Small intestine (tissue), 16 donors: Measurements from ENCODE around the gene THOC3. TPM values are rescaled to one million over a fixed set of nuclear protein-coding genes. Genes with fewer than 3 reads are reported as not detected.
"Not testable (repeated sequence)": the region's sequence is repeated elsewhere in the genome, so short reads cannot be mapped to it uniquely, and the experiment has no call there.

Experiments
- DNase-seq, 2 donors: peaks; one replicate each; pipeline versions ENCODE4 v3.0.0 to v3.0.0-alpha.2; 2013
- FAIRE-seq: peaks from 2 replicates; lab custom pipeline; 2012; peaks lifted over from hg19 to GRCh38; lab: Jason Lieb, UNC
- H3K27ac ChIP-seq, 3 donors: one replicate each; pipeline ENCODE4 v1.5.1; 2013; ENCODE audit warnings: low read length in 2 of 3, mild to moderate bottlenecking in 2 of 3, control low read depth in 1 of 3, inconsistent platforms in 1 of 3, low read depth in 1 of 3, moderate library complexity in 1 of 3
- H3K27me3 ChIP-seq, 3 donors: one replicate each; pipeline ENCODE4 v1.6.1; 2013; ENCODE audit warnings: low read length in 3 of 3, inconsistent platforms in 1 of 3; ENCODE audit not compliant: control insufficient read depth in 3 of 3, insufficient read depth in 3 of 3
- H3K36me3 ChIP-seq, 3 donors: one replicate each; pipeline ENCODE4 v1.6.1; 2013; ENCODE audit warnings: low read length in 3 of 3, inconsistent platforms in 1 of 3, low read depth in 1 of 3, mild to moderate bottlenecking in 1 of 3, moderate library complexity in 1 of 3; ENCODE audit not compliant: control insufficient read depth in 3 of 3, insufficient read depth in 2 of 3
- H3K4me1 ChIP-seq, 3 donors: one replicate each; pipeline ENCODE4 v1.6.1; 2013; ENCODE audit warnings: low read length in 2 of 3, inconsistent platforms in 1 of 3, low read depth in 1 of 3, mild to moderate bottlenecking in 1 of 3, moderate library complexity in 1 of 3; ENCODE audit not compliant: control insufficient read depth in 3 of 3, insufficient read depth in 2 of 3
- H3K4me3 ChIP-seq, 3 donors: one replicate each; pipeline ENCODE4 v1.5.1; 2013; ENCODE audit warnings: low read length in 3 of 3, control low read depth in 1 of 3, inconsistent platforms in 1 of 3, low read depth in 1 of 3, mild to moderate bottlenecking in 1 of 3, moderate library complexity in 1 of 3
- H3K9me3 ChIP-seq, 2 donors: one replicate each; pipeline ENCODE4 v1.6.1; 2013; ENCODE audit warnings: low read depth in 1 of 2, low read length in 1 of 2; ENCODE audit not compliant: control insufficient read depth in 2 of 2, insufficient read depth in 1 of 2
- WGBS, 3 donors: extraction: QIAGEN DNeasy Blood & Tissue Kit; methylation state at CpG; one replicate each; pipeline ENCODE4 v1.1.7; 2013; 5-methylcytosine and 5-hydroxymethylcytosine counted together
- long read RNA-seq, 10 donors: transcript quantifications; one replicate each; lab custom pipeline, GENCODE V29; 2026
- polyA plus RNA-seq, 4 donors: library from polyadenylated mRNA; stranded (reverse) in 3 of 4; unstranded in 1 of 4; fragments of 200-250 nt in 3 of 4; fragments of 120-200 nt in 1 of 4; gene quantifications; one replicate each; pipeline versions ENCODE4 v1.2.1 to v1.2.3, GENCODE V29; 2013
- donor health status: healthy with polysubstance abuse.
- donor health status: control.
- donor health status: control.
- donor health status: Bipolar disorder and iron deficiency.
- donor health status: healthy.

Gene THOC3, protein sequence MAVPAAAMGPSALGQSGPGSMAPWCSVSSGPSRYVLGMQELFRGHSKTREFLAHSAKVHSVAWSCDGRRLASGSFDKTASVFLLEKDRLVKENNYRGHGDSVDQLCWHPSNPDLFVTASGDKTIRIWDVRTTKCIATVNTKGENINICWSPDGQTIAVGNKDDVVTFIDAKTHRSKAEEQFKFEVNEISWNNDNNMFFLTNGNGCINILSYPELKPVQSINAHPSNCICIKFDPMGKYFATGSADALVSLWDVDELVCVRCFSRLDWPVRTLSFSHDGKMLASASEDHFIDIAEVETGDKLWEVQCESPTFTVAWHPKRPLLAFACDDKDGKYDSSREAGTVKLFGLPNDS
- polyA plus RNA-seq = 10 to 100 TPM; 11.4 to 48.2 (median 36.4) TPM
- long read RNA-seq, donor 1, transcript THOC3-201 (6 exons, 1,589 nt) = major isoform, 35 of 35 reads
- long read RNA-seq, donor 1, partial matches to known transcripts = 0 of 35 reads
- long read RNA-seq, donor 1, other reads (novel, unspliced or antisense) = 0 of 35 reads
- long read RNA-seq, donor 2, transcript THOC3-201 (6 exons, 1,589 nt) = major isoform, 5 of 5 reads
- long read RNA-seq, donor 2, partial matches to known transcripts = 0 of 5 reads
- long read RNA-seq, donor 2, other reads (novel, unspliced or antisense) = 0 of 5 reads
- long read RNA-seq, donor 3, transcript THOC3-201 (6 exons, 1,589 nt) = major isoform, 20 of 28 reads
- long read RNA-seq, donor 3, partial matches to known transcripts = 7 of 28 reads
- long read RNA-seq, donor 3, other reads (novel, unspliced or antisense) = 0 of 28 reads
- long read RNA-seq, donor 4 = 0 reads
- long read RNA-seq, donor 5, transcript THOC3-201 (6 exons, 1,589 nt) = major isoform, 6 of 6 reads
- long read RNA-seq, donor 5, partial matches to known transcripts = 0 of 6 reads
- long read RNA-seq, donor 5, other reads (novel, unspliced or antisense) = 0 of 6 reads
- long read RNA-seq, donor 6, transcript THOC3-201 (6 exons, 1,589 nt) = major isoform, 11 of 14 reads
- long read RNA-seq, donor 6, partial matches to known transcripts = 0 of 14 reads
- long read RNA-seq, donor 6, other reads (novel, unspliced or antisense) = 0 of 14 reads
- long read RNA-seq, donor 7, transcript THOC3-201 (6 exons, 1,589 nt) = major isoform, 33 of 37 reads
- long read RNA-seq, donor 7, partial matches to known transcripts = 0 of 37 reads
- long read RNA-seq, donor 7, other reads (novel, unspliced or antisense) = 0 of 37 reads
- long read RNA-seq, donor 8 = 0 reads
- long read RNA-seq, donor 9, partial matches to known transcripts = 0 of 4 reads
- long read RNA-seq, donor 9, other reads (novel, unspliced or antisense) = 0 of 4 reads
- long read RNA-seq, donor 10, transcript THOC3-201 (6 exons, 1,589 nt) = major isoform, 19 of 22 reads
- long read RNA-seq, donor 10, partial matches to known transcripts = 0 of 22 reads
- long read RNA-seq, donor 10, other reads (novel, unspliced or antisense) = 0 of 22 reads

DNA sequence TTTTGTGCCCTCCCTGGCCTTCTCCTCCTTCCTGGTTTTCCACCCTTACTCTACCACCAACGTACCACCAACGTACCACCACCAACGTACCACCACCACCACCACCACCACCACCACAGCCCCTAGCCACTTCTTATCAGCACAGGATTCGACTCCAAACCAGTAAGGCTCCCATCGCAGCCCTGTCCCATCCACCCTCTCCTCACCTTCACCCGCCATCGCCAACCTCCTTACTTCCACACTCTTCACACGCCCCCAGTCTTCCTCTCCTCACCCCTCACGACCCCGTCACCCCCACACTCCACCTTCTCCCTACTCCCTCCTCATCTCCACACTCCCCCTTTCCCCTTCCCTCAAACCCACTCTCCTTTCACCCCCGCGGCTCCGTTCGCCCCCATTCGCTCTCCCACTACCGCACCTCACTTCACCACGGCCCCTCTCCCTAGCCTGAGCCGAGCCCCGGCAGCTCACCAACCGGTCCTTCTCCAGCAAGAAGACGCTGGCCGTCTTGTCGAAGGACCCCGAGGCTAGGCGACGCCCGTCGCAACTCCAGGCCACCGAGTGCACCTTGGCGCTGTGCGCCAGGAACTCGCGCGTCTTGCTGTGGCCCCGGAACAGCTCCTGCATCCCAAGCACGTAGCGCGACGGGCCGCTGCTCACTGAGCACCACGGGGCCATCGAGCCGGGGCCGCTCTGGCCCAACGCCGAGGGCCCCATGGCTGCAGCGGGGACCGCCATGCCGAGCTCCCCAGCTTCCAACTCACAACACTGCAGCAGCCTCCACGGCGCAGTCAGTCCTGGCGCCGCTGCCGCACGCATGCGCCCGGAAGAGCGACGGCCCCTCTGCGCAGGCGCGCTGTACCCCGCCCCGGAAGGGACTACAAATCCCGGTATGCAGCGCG, at the start of gene THOC3:
TSS of gene THOC3 (minus strand) at position 845 of the 902 bp plus-strand sequence. CDS start at position 738, 107 bp downstream.
- H3K36me3 ChIP-seq, H3K9me3 ChIP-seq, H3K4me1 ChIP-seq, H3K27ac ChIP-seq, FAIRE-seq, H3K27me3 ChIP-seq: not testable (repeated sequence)
- WGBS, 3 donors = 1 to 2% (median 1%) methylated on average over 37 to 55 of the region's 67 CpGs
- H3K4me3 ChIP-seq = peak within 1 kb of the TSS; percentile 56 to 73 (median 61)
- peak; percentile 75 to 92 for DNase-seq

DNA sequence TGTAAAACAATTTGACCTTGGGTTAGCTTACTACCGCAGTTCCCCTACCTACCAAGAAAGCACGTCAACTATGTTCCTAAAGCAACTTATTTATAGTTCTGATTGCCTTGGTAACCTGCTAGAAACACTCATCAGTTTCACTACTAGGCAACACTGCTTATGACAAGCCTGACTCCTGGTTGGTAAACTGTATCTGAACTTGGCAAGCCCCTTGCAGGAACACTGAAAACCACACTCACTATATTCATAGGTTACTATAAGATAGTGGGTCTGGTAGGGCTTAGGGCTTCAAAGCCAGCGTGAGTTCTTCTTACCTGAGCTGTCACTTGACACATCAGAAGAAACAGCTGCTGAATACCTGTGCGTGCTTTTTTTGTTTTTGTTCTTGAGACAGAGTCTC, 49.2 kb upstream of the THOC3 start:
- not testable (repeated sequence) for H3K27me3 ChIP-seq, H3K27ac ChIP-seq, H3K36me3 ChIP-seq, FAIRE-seq, DNase-seq, H3K4me1 ChIP-seq, H3K4me3 ChIP-seq, H3K9me3 ChIP-seq
- no CpG with 5 or more reads among the region's 4 CpGs for WGBS, 3 donors

DNA sequence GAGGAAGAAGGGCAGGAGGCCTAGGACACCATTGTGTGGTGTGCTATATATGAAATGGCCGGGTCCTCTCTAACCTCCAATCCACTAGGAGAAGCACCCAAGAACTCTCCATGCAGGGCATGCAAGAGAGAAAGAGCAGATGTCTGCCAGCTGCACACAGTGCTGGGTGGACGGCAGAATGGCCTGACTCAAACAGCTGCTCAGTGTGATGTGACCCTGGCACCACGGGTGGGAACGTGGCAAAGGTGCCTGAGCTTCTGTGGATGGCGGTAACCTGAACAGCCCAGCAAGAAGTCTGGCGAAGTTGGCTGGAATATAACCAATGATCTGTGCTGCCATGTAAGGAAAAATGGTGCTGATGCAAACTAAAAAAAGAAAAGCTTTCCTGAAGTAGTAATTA, 46.2 kb upstream of the THOC3 start:
- not testable (repeated sequence) for H3K9me3 ChIP-seq, DNase-seq, H3K27ac ChIP-seq, H3K36me3 ChIP-seq, H3K4me3 ChIP-seq, H3K4me1 ChIP-seq, FAIRE-seq, H3K27me3 ChIP-seq
- WGBS, 3 donors = 77 to 80% (median 79%) methylated on average over 5 to 6 of the region's 6 CpGs

DNA sequence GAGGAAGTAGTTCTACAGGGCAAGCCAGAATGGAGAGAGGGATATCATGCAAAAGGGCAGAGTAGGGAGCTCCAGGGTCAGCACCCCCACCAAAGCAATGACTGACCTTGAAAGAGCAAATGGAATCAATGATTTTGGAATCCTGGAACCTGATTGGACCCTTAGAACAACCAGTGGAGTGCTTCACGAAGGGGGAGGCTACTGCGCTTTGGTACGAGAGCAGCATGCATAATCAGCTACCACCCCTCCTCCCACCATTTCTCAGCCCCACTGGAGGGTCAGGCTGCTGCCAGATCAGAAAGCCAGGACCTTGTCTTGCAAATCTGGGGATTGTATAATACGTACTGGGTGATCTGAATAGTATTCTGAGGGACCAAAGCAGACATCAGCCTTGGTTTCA, 43.0 kb upstream of the THOC3 start:
- H3K36me3 ChIP-seq, H3K27ac ChIP-seq, DNase-seq, H3K27me3 ChIP-seq, H3K4me1 ChIP-seq, H3K9me3 ChIP-seq, H3K4me3 ChIP-seq, FAIRE-seq: not testable (repeated sequence)
- WGBS, 3 donors = 51 to 80% (median 65%) methylated on average over 4 of the region's 4 CpGs

DNA sequence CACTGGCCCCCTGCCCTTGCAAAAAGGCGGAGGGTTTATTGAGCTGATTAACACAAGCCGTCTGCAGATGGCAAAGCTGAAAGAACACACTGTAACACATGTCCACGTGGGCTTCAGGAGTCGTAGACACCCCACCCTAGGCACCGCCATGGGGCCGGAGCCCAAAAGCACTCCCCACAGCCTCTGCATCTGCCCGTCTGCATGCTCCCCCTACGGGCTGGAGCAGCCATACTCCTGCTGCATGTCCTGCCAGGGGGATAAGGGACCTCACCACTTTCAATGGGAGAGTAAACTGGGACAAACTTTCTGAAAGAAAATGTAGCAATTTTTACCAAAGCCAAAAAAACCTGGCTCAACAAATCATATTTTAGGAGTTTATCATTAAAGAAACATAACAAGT, 42.1 kb upstream of the THOC3 start:
- not testable (repeated sequence) for H3K27ac ChIP-seq, H3K27me3 ChIP-seq, H3K4me3 ChIP-seq, H3K9me3 ChIP-seq, H3K4me1 ChIP-seq, H3K36me3 ChIP-seq, FAIRE-seq, DNase-seq
- WGBS, 3 donors = 73 to 78% (median 77%) methylated on average over 6 to 7 of the region's 8 CpGs

DNA sequence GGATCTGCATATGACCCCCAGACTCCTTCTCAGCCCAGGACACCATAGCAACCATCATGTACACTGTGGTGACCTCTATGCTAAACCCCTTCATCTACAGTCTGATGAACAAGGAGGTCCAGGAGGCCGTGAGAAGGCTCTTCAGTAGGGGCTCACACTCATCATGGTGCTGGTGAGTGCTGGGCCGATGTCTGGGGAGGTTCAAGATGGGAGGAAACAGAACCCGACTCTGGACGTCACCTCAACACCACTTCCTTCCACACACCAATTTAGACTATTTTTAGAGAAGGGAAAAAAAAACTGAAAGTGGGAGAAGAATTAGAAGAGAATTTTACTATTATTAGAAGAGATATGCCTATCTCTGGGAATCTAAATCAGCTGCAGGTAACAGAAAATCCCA, 39.1 kb upstream of the THOC3 start:
- not testable (repeated sequence) for H3K36me3 ChIP-seq, H3K4me1 ChIP-seq, DNase-seq, H3K9me3 ChIP-seq, H3K27ac ChIP-seq, H3K27me3 ChIP-seq, H3K4me3 ChIP-seq, FAIRE-seq
- WGBS, 3 donors = 38 to 83% (median 51%) methylated on average over 1 to 2 of the region's 4 CpGs

DNA sequence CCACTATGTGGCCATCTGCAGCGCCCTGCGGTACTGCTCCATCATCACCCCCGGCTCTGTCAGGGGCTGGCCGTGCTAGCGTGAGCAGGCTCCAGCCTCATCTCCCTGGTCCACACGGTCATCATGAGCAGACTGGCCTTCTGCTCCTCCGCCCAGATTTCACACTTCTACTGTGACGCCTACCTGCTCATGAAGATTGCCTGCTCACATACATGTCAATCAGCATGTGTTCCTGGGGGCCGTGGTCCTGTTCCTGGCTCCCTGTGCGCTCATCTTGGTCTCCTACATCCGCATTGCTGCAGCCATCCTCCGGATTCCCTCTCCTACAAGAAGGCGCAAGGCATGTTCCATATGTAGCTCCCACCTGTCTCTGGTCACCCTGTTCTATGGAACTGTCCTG, 38.7 kb upstream of the THOC3 start:
- not testable (repeated sequence) for H3K27me3 ChIP-seq, H3K4me1 ChIP-seq, FAIRE-seq, H3K9me3 ChIP-seq, DNase-seq, H3K4me3 ChIP-seq, H3K36me3 ChIP-seq, H3K27ac ChIP-seq
- WGBS, 3 donors = 92 to 94% (median 93%) methylated on average over 8 to 13 of the region's 13 CpGs
